22Rv1 (cell line): ENCODE data around the gene GTF2E1.

ENCODE experiments used
- CTCF ChIP-seq: fragments of 450-650 bp; IDR thresholded peaks from 2 replicates; pipeline ENCODE4 v1.5.1; 2017; ENCODE audit warnings: mild to moderate bottlenecking
- ZFX ChIP-seq: fragments of 450-650 bp; IDR thresholded peaks from 2 replicates; pipeline ENCODE4 v1.6.1; 2017; ENCODE audit warnings: antibody characterized with exemption, borderline replicate concordance

- no peak for TF ChIP-seq CTCF
- no peak for TF ChIP-seq ZFX
These were observed 60.4 kb downstream of the GTF2E1 start for GRCh38 chr3:120802916-120803315.
